HG02943 (cell line): ENCODE data around the gene VWA5B1.
"Not testable (repeated sequence)": the region's sequence is repeated elsewhere in the genome, so short reads cannot be mapped to it uniquely, and the experiment has no call there.

ENCODE experiments used
- ATAC-seq: cut with Tn5 transposase; IDR thresholded peaks from one replicate; pipeline ENCODE4 v1.9.1; 2021; ENCODE audit warnings: mild to moderate bottlenecking, low read depth, moderate library complexity; ENCODE audit not compliant: unreplicated experiment

Gene VWA5B1

GRCh38 chr1:20280341-20280740 lies 10.3 kb upstream of the VWA5B1 start:
- ATAC-seq = no peak

- no peak for ATAC-seq
Observed at GRCh38 chr1:20280906-20281305, 9.8 kb upstream of the VWA5B1 start.

DNA sequence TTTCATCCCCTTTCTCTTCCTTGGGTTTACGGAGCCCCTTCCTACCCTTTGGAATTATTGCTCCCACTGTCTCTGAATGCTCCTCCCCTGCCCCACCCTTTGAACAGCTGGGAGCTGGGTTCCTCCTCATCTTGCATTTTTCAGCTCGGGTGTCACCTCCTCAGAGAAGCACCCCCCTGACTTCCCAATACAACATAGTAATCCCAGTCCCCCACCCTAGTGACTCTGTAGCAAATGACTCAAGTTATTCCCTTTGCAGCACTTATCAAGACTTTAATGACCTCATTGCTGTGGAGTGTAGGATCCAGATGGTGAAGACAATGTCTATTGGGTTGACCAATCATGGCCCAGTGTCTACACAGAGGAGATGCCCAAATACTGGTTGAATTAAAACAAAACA lies 8.9 kb upstream of the VWA5B1 start:
- no peak for ATAC-seq

GRCh38 chr1:20282533-20282932 lies 8.1 kb upstream of the VWA5B1 start:
- ATAC-seq = no peak

- ATAC-seq = no peak
Observed at GRCh38 chr1:20284046-20284445, 6.6 kb upstream of the VWA5B1 start.

GRCh38 chr1:20284625-20285024 lies 6.0 kb upstream of the VWA5B1 start:
- ATAC-seq = no peak

- no peak for ATAC-seq
Observed at GRCh38 chr1:20285510-20285909, 5.2 kb upstream of the VWA5B1 start.

- not testable (repeated sequence) for ATAC-seq
Observed at GRCh38 chr1:20287696-20288095, 3.0 kb upstream of the VWA5B1 start.

DNA sequence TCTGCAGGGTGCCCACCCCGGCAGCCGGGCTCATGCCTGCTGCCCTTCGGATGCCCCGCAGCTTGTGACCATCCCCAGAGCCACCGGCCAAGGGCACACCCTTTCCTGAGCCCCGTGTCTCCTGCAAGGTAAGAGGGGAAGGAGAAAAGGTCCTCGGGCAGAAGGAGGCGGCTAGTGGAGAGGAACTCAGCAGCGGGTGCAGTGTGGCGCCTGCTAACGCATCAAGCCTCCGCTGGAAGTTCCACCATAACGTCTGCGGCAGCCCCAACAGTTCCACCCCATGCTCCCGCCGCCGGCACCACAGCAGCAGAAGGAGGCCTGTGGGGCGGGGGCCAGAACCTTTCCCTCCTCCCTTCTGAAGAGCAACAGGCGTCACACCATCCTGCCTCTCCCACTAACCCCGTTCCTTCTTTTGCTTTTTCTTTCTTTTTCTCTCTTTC lies 990 bp downstream of the VWA5B1 start:
- ATAC-seq = no peak

DNA sequence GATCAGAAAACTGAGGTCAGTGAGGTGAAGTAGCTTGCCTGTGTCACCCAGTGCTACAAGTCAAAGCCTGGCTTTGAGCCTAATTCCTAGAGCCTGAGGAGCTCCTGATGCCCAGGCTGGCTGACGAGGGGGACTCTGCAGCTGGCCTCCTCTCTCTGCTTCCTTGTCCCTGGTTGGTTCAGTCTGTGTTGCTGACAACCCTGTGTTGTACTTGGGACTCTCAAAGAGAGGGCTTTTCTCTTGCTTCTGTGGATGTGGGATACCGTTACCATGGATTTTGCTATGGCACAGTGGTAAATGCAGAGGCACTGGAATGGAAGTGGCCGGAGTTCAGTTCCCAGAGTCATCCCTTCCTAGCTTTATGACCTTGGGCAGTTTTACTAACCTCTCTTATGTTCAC lies 8.0 kb downstream of the VWA5B1 start:
- ATAC-seq = no peak

- ATAC-seq = no peak
Observed at GRCh38 chr1:20301463-20302107, 10.9 kb downstream of the VWA5B1 start.

GRCh38 chr1:20302108-20302471 lies 11.4 kb downstream of the VWA5B1 start:
- no peak for ATAC-seq

- ATAC-seq = no peak
Observed at GRCh38 chr1:20307026-20307425, 16.4 kb downstream of the VWA5B1 start.

- ATAC-seq = no peak
Observed at GRCh38 chr1:20308569-20308968, 17.9 kb downstream of the VWA5B1 start.

GRCh38 chr1:20311289-20311688 lies 20.6 kb downstream of the VWA5B1 start:
- ATAC-seq = no peak

DNA sequence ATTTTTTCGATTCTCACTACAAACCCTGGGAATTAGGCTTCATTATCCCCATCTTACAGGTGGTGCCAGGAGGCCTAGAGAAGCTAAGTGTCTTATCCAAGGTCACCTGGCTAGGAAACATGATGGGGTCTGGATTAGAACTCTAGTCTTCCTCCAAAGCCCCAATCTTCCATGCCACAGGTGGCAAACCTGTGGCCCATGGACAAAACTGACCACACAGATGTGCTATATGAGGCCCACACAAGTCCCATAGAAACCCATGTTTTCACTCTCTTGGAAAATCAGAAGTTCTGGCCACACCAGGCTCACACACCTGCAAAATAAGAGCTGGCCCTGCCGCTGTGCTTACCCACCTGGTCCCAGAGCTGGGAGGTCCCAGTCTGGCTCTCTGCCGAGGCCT lies 21.6 kb downstream of the VWA5B1 start:
- no peak for ATAC-seq

DNA sequence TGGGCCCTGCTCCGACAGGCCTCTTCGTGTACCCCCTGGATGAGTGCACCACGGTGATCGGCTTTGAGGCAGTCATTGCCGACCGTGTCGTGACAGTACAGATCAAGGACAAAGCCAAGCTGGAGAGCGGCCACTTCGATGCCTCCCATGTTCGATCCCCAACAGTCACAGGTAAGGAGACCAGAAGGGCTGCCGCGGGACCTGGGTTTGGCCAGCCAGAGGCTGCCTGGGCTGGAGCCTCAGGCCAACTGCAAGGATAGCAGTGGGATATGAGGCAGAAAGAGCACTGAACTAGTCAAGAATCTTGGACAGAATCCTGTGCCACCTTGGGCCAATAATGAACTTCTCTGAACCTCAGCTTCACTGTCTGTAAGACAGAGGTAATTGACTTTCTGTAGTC lies 22.1 kb downstream of the VWA5B1 start:
- no peak for ATAC-seq

DNA sequence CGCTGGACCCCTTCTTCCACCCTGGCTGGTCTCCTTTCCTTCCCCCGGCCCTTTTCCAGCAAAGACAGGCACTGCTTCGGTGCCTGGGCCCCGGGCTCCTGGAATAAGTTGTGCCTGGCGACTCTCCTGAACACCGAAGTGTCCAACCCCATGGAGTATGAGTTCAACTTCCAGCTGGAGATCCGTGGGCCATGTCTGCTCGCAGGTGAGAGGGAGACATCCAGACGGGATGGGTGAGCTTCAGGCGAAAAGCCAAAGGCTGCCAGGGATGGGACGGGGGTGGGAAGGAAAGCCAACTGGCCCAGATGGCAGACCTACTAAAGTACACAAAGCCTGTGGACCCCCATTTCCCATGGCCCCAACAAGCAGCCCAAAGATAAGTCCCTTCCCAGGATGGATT lies 26.8 kb downstream of the VWA5B1 start:
- ATAC-seq = no peak

DNA sequence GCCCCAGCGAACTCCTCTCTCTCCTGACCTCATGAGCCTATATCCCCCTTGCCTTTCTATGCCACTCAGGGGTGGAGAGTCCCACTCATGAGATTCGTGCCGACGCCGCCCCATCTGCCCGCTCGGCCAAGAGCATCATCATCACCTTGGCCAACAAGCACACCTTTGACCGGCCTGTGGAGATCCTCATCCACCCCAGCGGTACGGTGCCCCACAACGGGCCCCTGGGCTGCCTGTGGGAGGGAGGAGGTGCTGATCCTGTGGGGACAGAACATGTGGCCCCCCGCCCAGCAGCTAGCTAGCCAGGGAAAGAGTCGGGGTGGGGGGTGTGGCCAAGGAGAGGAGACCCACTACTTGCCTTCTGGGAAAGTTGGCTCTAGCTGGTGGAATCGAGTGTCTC lies 27.8 kb downstream of the VWA5B1 start:
- ATAC-seq = no peak

DNA sequence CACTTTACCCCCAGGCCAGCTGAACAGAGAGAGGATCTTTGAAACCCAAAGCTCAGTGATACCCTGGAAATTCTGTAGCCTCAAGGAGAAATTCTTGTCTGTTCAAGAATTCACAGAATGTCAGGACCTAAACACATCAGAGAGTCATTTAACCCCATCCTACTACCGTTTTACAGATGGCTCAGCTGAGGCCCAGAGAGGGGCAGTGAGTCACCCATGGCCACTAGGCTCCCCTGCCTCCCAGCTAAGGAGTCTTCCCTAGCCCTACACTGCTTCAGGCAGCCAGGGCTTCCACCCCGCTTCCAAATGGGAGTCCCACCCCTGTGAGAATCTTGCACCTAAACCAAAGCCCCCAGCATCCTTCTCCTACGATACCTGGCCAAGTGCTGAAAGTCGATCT lies 28.3 kb downstream of the VWA5B1 start:
- no peak for ATAC-seq

DNA sequence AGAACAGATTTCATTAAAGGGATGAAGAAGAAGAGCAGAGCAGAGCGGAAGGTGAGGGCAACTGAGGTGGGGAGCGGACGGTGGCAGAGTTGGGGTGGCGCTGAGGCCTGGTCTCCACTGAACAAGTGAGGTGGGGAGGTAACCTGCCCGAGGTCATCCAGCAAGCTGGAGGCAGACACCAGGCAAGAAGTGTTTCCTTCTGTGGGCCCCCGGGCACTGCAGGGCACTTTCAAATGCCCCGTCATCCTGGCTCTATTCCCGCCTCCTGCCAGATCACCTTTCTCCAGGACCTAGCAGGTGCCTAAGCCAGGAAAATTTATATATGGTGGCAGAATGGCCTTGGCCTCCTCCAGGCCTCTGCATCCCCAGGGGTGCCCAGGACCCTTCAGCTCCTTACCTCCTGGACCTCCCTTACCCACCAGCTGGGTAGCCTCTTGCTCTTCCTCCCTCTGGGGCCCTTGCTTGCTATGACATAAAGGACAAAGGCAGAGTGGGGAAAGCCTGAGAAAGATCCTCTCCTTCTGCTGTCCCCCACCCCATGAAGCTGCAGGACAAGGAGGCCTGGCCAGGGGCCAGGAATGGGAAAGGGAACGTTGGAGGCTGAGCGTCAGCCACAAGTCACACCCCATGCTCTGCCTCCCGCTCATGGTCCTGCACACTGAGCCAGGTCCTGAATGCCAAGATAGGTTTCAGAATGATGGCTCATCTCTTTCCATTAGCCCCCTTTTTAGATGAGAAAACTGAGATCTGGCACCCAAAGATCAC lies 29.0 kb downstream of the VWA5B1 start:
- ATAC-seq = no peak

GRCh38 chr1:20320704-20321103 lies 30.0 kb downstream of the VWA5B1 start:
- no peak for ATAC-seq
